Measurements from ENCODE around the gene TBC1D22A. TPM values are rescaled to one million over a fixed set of nuclear protein-coding genes. Genes with fewer than 3 reads are reported as not detected.

The TBC1D22A gene
- total and polyA plus RNA-seq, 10 of the 15 experiments (the other 5 are each of a cell fraction or from before 2014, with no cell fraction given), result 0.63 to 44.7 (median 27.4) TPM

DNA sequence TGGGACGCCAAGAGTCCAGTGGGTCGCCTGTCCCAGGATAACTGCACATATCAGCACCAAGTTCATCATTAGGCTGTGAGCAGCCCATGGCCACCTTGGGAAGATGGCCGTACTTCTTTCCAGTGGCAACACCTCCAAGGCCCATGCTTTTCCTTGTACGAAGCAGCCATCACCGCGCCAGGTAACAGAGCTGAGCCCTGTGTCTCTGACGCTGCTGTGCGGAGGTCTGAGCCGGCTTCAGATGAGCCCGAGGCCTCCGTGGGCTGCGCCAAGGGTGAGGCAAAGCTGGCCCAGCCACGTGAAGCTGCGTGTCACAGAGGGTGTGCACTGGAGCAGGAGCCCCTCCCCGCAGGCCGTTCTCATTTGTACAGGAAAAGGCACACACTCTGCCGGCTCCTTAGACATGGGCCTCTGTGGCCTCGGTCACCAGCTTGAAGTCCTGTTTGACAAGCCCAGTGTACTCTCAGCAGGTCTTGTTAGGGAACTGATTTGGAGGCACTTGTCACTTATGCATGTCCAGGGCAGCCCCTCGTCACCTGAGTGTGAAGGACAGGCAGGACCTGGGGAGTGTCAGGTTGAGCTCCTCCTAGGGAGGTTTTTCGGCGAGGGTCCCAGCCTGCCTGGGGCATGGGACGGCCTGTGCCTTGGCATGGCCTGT is 401.5 kb downstream of the TBC1D22A start:
- H3K27me3 ChIP-seq (replicated peaks in 1 of 2; ENCODE audit: control insufficient read depth in 2 of 2, insufficient read depth in 2 of 2, low read length in 1 of 2), result no peaks in the 10 kb centered on the region
- no peak for FAIRE-seq
- in situ Hi-C loops (cut with MboI) (no loop called here), intact Hi-C loops (cut with micrococcal nuclease; ENCODE audit: unreplicated experiment) (no loop called here)
- ChIA-PET SMC1A (ENCODE audit: uncharacterized antibody, unreplicated experiment) (no interaction called here), POLR2A (no interaction called here), RAD21 (ENCODE audit: unreplicated experiment) (no interaction called here), CTCF (no interaction called here)
- ATAC-seq, result no peak
- no peak overlapping the region for H3K9ac ChIP-seq (ENCODE audit: control insufficient read depth, insufficient read depth, low read length)
- no TSS peak for BruUV-seq (replicated peaks)
- H3K9me3 ChIP-seq (replicated peaks; ENCODE audit: control insufficient read depth, insufficient read depth, low read length), result no peaks in the 10 kb centered on the region
- no peaks in the 10 kb centered on the region for H3K4me1 ChIP-seq (ENCODE audit: control insufficient read depth, insufficient read depth, low read length)
- no peaks in the 10 kb centered on the region for H4K20me1 ChIP-seq (ENCODE audit: control insufficient read depth, insufficient read depth)
- TF ChIP-seq SUZ12 (IDR thresholded peaks at IDR 0.05; ENCODE audit: unreplicated experiment), result no peak
- no peak overlapping the region for H2AFZ ChIP-seq (ENCODE audit: control insufficient read depth, low read depth, low read length)
- H3K79me2 ChIP-seq (ENCODE audit: control insufficient read depth, insufficient read depth, low read length), result no peaks in the 10 kb centered on the region
- no peak overlapping the region for H3K4me2 ChIP-seq (ENCODE audit: control insufficient read depth, insufficient read depth)
- peaks cover 2 to 8% of the 10 kb centered on the region in 2 experiments for H3K36me3 ChIP-seq (ENCODE audit: control insufficient read depth in 2 of 2, insufficient read depth in 2 of 2, low read length in 1 of 2)
- no peak overlapping the region for H3K4me3 ChIP-seq
- DNase-seq (ENCODE audit: low read depth, low spot score), result no peak
- H3K27ac ChIP-seq (ENCODE audit: control insufficient read depth, insufficient read depth), result no peak overlapping the region
- 93% methylated on average over 22 of the region's 22 CpGs for WGBS (ENCODE audit: insufficient coverage, insufficient replicate concordance, low lambda C conversion rate, missing lambda C conversion rate)

DNA sequence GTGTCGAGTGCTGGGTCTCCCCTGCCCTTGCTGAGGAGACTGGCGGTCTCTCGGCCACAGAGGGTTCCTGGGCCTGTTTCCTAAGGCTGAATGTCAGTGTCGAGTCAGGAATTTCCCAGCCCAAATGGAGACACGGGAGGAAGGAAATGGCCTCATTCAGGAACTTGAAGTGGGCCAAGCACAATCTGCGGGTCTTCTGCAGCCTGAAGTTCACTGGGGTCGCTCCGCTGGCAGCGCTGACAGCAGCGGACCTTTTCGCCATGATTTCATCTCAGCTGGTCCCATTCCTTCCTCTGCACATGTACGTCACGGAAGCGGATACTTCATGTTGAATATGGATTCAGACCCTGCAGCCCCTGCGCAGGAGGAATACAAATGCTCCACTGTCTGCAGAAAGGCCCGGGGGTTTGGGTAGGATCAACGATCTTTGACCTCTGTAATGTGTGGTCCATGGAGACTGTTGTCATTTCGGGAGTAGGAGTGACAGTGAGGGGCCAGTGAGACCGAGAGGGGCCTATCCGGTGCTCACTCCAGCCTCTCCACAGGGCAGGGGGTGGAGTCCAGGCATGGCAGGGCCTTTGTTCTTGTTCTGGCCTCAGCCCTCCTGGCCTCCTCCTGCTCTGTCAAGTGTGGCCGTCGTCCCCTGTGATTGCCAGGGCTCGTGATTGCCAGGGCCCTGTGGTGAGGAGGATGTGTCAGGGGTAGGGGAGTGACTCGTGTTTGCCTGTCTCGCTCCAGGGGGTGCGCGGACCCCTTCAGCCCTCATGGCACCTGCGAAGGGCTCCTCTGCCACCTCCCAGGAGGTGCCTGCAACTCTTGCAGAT is 402.3 kb downstream of the TBC1D22A start:
- no peak overlapping the region for H2AFZ ChIP-seq (ENCODE audit: control insufficient read depth, low read depth, low read length)
- no peaks in the 10 kb centered on the region for H3K9me3 ChIP-seq (replicated peaks; ENCODE audit: control insufficient read depth, insufficient read depth, low read length)
- intact Hi-C loops (cut with micrococcal nuclease; ENCODE audit: unreplicated experiment), result no loop called here
- RAD21 ChIA-PET (ENCODE audit: unreplicated experiment), result no interaction called here
- 79% methylated on average over 28 of the region's 28 CpGs for WGBS (ENCODE audit: insufficient coverage, insufficient replicate concordance, low lambda C conversion rate, missing lambda C conversion rate)
- H3K4me3 ChIP-seq, result no peak overlapping the region
- no peak for FAIRE-seq
- CTCF ChIA-PET, result no interaction called here
- H3K4me1 ChIP-seq (ENCODE audit: control insufficient read depth, insufficient read depth, low read length), result no peaks in the 10 kb centered on the region
- no peaks in the 10 kb centered on the region for H3K79me2 ChIP-seq (ENCODE audit: control insufficient read depth, insufficient read depth, low read length)
- no peak for ATAC-seq
- SMC1A ChIA-PET (ENCODE audit: uncharacterized antibody, unreplicated experiment), result no interaction called here
- in situ Hi-C loops (cut with MboI), result no loop called here
- H3K36me3 ChIP-seq (ENCODE audit: control insufficient read depth in 2 of 2, insufficient read depth in 2 of 2, low read length in 1 of 2), result peaks cover 2 to 4% of the 10 kb centered on the region in 2 experiments; a peak in 3 of 4 replicates
- no peaks in the 10 kb centered on the region for H3K27me3 ChIP-seq (replicated peaks in 1 of 2; ENCODE audit: control insufficient read depth in 2 of 2, insufficient read depth in 2 of 2, low read length in 1 of 2)
- POLR2A ChIA-PET, result no interaction called here
- BruUV-seq (replicated peaks), result no TSS peak
- H3K27ac ChIP-seq (ENCODE audit: control insufficient read depth, insufficient read depth), result no peak overlapping the region
- no peak overlapping the region for H3K4me2 ChIP-seq (ENCODE audit: control insufficient read depth, insufficient read depth)
- no peak overlapping the region for H3K9ac ChIP-seq (ENCODE audit: control insufficient read depth, insufficient read depth, low read length)
- no peak for DNase-seq (ENCODE audit: low read depth, low spot score)
- no peaks in the 10 kb centered on the region for H4K20me1 ChIP-seq (ENCODE audit: control insufficient read depth, insufficient read depth)
- TF ChIP-seq SUZ12 (IDR thresholded peaks at IDR 0.05; ENCODE audit: unreplicated experiment) (no peak), JUND (IDR thresholded peaks at IDR 0.05; ENCODE audit: low read depth, low read length) (no peak), TCF3 (IDR thresholded peaks at IDR 0.05; ENCODE audit: borderline replicate concordance, insufficient read depth, low read depth, low read length) (no peak), SMAD5 (IDR thresholded peaks at IDR 0.05; ENCODE audit: low read depth) (no peak), HCFC1 (IDR thresholded peaks at IDR 0.05; ENCODE audit: low read length) (no peak), CBFB (IDR thresholded peaks at IDR 0.05; ENCODE audit: low read depth) (no peak)
- TF ChIP-seq, protein P1, sequence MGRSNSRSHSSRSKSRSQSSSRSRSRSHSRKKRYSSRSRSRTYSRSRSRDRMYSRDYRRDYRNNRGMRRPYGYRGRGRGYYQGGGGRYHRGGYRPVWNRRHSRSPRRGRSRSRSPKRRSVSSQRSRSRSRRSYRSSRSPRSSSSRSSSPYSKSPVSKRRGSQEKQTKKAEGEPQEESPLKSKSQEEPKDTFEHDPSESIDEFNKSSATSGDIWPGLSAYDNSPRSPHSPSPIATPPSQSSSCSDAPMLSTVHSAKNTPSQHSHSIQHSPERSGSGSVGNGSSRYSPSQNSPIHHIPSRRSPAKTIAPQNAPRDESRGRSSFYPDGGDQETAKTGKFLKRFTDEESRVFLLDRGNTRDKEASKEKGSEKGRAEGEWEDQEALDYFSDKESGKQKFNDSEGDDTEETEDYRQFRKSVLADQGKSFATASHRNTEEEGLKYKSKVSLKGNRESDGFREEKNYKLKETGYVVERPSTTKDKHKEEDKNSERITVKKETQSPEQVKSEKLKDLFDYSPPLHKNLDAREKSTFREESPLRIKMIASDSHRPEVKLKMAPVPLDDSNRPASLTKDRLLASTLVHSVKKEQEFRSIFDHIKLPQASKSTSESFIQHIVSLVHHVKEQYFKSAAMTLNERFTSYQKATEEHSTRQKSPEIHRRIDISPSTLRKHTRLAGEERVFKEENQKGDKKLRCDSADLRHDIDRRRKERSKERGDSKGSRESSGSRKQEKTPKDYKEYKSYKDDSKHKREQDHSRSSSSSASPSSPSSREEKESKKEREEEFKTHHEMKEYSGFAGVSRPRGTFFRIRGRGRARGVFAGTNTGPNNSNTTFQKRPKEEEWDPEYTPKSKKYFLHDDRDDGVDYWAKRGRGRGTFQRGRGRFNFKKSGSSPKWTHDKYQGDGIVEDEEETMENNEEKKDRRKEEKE (IDR thresholded peaks at IDR 0.05), result no peak
- TF ChIP-seq, protein P2, sequence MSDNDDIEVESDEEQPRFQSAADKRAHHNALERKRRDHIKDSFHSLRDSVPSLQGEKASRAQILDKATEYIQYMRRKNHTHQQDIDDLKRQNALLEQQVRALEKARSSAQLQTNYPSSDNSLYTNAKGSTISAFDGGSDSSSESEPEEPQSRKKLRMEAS (IDR thresholded peaks at IDR 0.05; ENCODE audit: low read depth, low read length), result no peak

All from GM12878 (cell line).